ENCODE measurements around the gene TTC28.
"Not testable (repeated sequence)": the region's sequence is repeated elsewhere in the genome, so short reads cannot be mapped to it uniquely, and the experiment has no call there.

TTC28 gene

GRCh38 chr22:28172892-28173670 is 506.6 kb downstream of the TTC28 start:
- no peak for DNase-seq

GRCh38 chr22:28171712-28172111 is 507.9 kb downstream of the TTC28 start:
- no peak for DNase-seq

GRCh38 chr22:28171115-28171514 is 508.5 kb downstream of the TTC28 start:
- no peak for DNase-seq

GRCh38 chr22:28169314-28169713 is 510.3 kb downstream of the TTC28 start:
- DNase-seq = not testable (repeated sequence)

- DNase-seq = no peak
These were observed 523.8 kb downstream of the TTC28 start for GRCh38 chr22:28155808-28156207.

- no peak for DNase-seq
These were observed 524.8 kb downstream of the TTC28 start for GRCh38 chr22:28154861-28155260.

GRCh38 chr22:28151151-28151816 is 528.4 kb downstream of the TTC28 start:
- no peak for DNase-seq

- DNase-seq = no peak
These were observed 530.7 kb downstream of the TTC28 start for GRCh38 chr22:28148816-28149465.

- no peak for DNase-seq
These were observed 532.2 kb downstream of the TTC28 start for GRCh38 chr22:28147401-28147800.

- no peak for DNase-seq
These were observed 533.0 kb downstream of the TTC28 start for GRCh38 chr22:28146401-28147314.

GRCh38 chr22:28143961-28144745 is 535.5 kb downstream of the TTC28 start:
- no peak for DNase-seq

GRCh38 chr22:28143241-28143865 is 536.3 kb downstream of the TTC28 start:
- no peak for DNase-seq

- no peak for DNase-seq
These were observed 537.2 kb downstream of the TTC28 start for GRCh38 chr22:28142361-28142961.

GRCh38 chr22:28141614-28142013 is 538.0 kb downstream of the TTC28 start:
- no peak for DNase-seq

- DNase-seq = no peak
These were observed 539.7 kb downstream of the TTC28 start for GRCh38 chr22:28139961-28140360.

- no peak for DNase-seq
These were observed 540.1 kb downstream of the TTC28 start for GRCh38 chr22:28139516-28139915.

- DNase-seq = no peak
These were observed 542.6 kb downstream of the TTC28 start for GRCh38 chr22:28137036-28137435.

- DNase-seq = no peak
These were observed 547.2 kb downstream of the TTC28 start for GRCh38 chr22:28132466-28132865.

- no peak for DNase-seq
These were observed 550.2 kb downstream of the TTC28 start for GRCh38 chr22:28129319-28129962.

GRCh38 chr22:28128827-28129226 is 550.8 kb downstream of the TTC28 start:
- DNase-seq = no peak

- no peak for DNase-seq
These were observed 553.8 kb downstream of the TTC28 start for GRCh38 chr22:28125799-28126198.

All from CD4-positive, alpha-beta T cell treated with Interleukin-4 for 4 hours (primary cell).